Measurements from ENCODE around the gene PIK3CD. TPM values are rescaled to one million over a fixed set of nuclear protein-coding genes. Genes with fewer than 3 reads are reported as not detected.

PIK3CD gene
- polyA plus RNA-seq, 1 of the 3 experiments (the other 2 are of a cell fraction), result 6.0 TPM

DNA sequence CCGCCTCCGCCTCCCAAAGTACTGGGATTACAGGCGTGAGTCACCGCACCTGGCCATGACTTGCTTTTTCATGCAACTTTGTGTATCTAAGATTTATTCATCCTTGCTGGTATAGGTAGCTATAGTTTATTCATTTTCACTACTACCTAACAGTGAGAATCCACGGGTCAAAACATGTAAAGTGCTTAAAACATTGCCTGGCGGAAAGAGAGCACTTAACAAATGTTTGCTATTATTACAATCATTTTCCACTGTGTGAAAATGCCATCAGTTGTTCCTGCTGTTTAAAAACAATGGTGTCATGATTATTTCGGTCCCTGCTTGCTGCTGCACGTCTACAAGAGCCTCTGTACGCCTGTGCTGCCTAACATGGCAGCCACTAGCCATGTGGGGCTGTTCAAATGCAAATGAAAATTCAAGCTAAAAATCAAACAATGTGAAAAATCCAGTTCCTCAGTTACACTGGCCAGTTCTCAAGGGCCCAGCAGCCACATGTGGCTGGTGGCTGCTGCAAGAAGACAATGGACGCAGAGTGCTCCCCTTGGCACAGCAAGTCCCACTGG lies 107.1 kb downstream of the PIK3CD start:
- CTCF ChIA-PET, result interaction anchor here (1.6 kb wide), 1 partner anchor 34 kb away, joined by 8 read pairs; no protein-coding TSS in a partner anchor
- no peak overlapping the region for H2AFZ ChIP-seq (ENCODE audit: low read depth)
- no peak overlapping the region for H3K9ac ChIP-seq
- POLR2A ChIA-PET, result no interaction called here
- no peaks in the 10 kb centered on the region; a peak in 1 of 4 replicates for H3K4me1 ChIP-seq (ENCODE audit: control insufficient read depth in 1 of 2, insufficient read depth in 2 of 2, low read depth in 1 of 2, low read length in 1 of 2)
- peaks cover 41% of the 10 kb centered on the region for H3K79me2 ChIP-seq (ENCODE audit: insufficient read depth)
- no peak for TF ChIP-seq MXI1 (IDR thresholded peaks at IDR 0.05; ENCODE audit: low read depth, low read length)
- TF ChIP-seq SIN3A (IDR thresholded peaks at IDR 0.05; ENCODE audit: borderline replicate concordance, low read depth, low read length), result no peak
- TF ChIP-seq, protein P1, sequence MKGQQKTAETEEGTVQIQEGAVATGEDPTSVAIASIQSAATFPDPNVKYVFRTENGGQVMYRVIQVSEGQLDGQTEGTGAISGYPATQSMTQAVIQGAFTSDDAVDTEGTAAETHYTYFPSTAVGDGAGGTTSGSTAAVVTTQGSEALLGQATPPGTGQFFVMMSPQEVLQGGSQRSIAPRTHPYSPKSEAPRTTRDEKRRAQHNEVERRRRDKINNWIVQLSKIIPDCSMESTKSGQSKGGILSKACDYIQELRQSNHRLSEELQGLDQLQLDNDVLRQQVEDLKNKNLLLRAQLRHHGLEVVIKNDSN (IDR thresholded peaks at IDR 0.05; ENCODE audit: borderline replicate concordance, low read depth), result no peak
- TF ChIP-seq TCF12 (IDR thresholded peaks at IDR 0.05), result no peak
- no peak for TF ChIP-seq PBX3 (IDR thresholded peaks at IDR 0.05)
- no peak for TF ChIP-seq NRF1 (IDR thresholded peaks at IDR 0.05; ENCODE audit: low read depth, low read length)
- TF ChIP-seq USF2 (IDR thresholded peaks at IDR 0.05; ENCODE audit: borderline replicate concordance, low read depth, low read length), result no peak
- no peak for TF ChIP-seq MEF2A (IDR thresholded peaks at IDR 0.05; ENCODE audit: borderline replicate concordance, low read depth)
- no peak for TF ChIP-seq POLR2AphosphoS5 (IDR thresholded peaks at IDR 0.05; ENCODE audit: low read depth, low read length)
- TF ChIP-seq JUND (IDR thresholded peaks at IDR 0.05), result no peak
- no peak for TF ChIP-seq ELF1 (IDR thresholded peaks at IDR 0.05)
- no peak for TF ChIP-seq GATA2 (CRISPR knock-in tag; IDR thresholded peaks at IDR 0.05)
- TF ChIP-seq IRF3 (IDR thresholded peaks at IDR 0.05; ENCODE audit: low read depth, low read length), result no peak
- TF ChIP-seq NFIC (IDR thresholded peaks at IDR 0.05; ENCODE audit: borderline replicate concordance), result no peak
- TF ChIP-seq EP300 (IDR thresholded peaks at IDR 0.05; ENCODE audit: borderline replicate concordance in 1 of 2, low read depth in 1 of 2, low read length in 1 of 2), result no peak
- TF ChIP-seq, protein P2, sequence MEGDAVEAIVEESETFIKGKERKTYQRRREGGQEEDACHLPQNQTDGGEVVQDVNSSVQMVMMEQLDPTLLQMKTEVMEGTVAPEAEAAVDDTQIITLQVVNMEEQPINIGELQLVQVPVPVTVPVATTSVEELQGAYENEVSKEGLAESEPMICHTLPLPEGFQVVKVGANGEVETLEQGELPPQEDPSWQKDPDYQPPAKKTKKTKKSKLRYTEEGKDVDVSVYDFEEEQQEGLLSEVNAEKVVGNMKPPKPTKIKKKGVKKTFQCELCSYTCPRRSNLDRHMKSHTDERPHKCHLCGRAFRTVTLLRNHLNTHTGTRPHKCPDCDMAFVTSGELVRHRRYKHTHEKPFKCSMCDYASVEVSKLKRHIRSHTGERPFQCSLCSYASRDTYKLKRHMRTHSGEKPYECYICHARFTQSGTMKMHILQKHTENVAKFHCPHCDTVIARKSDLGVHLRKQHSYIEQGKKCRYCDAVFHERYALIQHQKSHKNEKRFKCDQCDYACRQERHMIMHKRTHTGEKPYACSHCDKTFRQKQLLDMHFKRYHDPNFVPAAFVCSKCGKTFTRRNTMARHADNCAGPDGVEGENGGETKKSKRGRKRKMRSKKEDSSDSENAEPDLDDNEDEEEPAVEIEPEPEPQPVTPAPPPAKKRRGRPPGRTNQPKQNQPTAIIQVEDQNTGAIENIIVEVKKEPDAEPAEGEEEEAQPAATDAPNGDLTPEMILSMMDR (IDR thresholded peaks at IDR 0.05), result no peak
- no peak for TF ChIP-seq ZBTB33 (IDR thresholded peaks at IDR 0.05; ENCODE audit: borderline replicate concordance, low read depth)
- H3K27me3 ChIP-seq (ENCODE audit: insufficient read depth), result no peaks in the 10 kb centered on the region
- H3K9me2 ChIP-seq, result no peaks in the 10 kb centered on the region
- no peak overlapping the region for H3K4me2 ChIP-seq
- DNase-seq, result no peak
- 0 out of 2 replicates have a peak, but pooled peaks cover 3% of the 10 kb centered on the region for H4K20me1 ChIP-seq (ENCODE audit: insufficient read depth)
- no peak overlapping the region for H3K4me3 ChIP-seq (ENCODE audit: low read depth in 2 of 2, low read length in 1 of 2)
- H3K27ac ChIP-seq (ENCODE audit: low read depth in 2 of 2, low read length in 1 of 2), result no peak overlapping the region
- peaks cover 0 to 4% of the 10 kb centered on the region in 2 experiments for H3K36me3 ChIP-seq (replicated peaks in 1 of 2; ENCODE audit: control insufficient read depth in 1 of 2, insufficient read depth in 2 of 2, low read length in 1 of 2)
- 97% methylated on average over 10 of the region's 10 CpGs for WGBS (ENCODE audit: low lambda C conversion rate)
- H3F3A ChIP-seq (replicated peaks; ENCODE audit: insufficient read depth), result peaks cover 6% of the 10 kb centered on the region
- H3K9me3 ChIP-seq, result no peaks in the 10 kb centered on the region

Measured in SK-N-SH (cell line).